HG02870 (cell line): Measurements from ENCODE around the gene CIB4.

Experiments
- ATAC-seq: cut with Tn5 transposase; IDR thresholded peaks from one replicate; pipeline ENCODE4 v1.9.1; 2021; ENCODE audit warnings: mild to moderate bottlenecking, moderate library complexity; ENCODE audit not compliant: unreplicated experiment

The CIB4 gene

DNA sequence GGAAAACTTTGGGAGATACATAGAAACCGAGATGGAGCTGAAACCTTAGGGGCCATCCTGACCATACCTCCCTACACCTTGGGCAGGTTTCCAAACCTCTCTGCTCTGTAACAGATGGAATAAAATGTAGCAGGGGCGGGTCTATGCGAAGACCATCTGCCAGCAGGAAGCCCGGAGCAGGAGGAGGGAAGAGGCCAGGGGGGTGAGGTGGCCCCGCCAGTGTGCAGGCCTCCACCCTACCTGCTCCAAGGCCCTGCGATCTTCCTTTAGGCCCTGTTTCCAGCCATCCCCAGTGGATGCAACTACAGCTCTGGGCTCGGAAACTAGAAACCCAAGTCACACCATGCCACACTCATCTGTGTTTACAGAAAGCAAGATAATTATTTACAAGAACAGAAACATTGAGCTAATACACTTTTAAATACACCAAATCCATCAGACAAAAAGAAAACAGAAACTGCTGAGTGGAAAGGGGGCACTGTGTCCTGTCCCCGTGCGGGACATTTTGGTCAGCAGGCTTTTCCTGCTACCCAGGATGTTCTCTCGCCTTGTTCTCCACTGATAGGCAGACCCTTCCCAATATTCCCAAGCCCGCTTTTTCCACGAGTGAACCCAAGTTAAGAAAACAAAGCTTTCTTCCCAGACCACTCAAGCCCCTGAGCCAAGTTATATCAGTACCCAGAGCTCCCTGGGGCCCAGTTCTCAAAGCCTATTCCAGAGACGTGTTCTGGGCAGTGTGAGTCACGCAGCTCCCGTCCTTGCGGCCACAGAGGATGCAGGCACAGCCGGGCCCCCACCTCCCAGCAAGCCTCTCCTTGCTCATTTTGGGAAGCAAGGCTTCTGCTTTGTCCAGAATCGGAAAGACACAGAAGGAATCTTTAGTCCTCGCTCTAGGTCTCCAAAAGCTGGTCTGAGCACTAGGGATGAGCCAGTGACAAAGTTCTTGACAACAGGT is 17.3 kb downstream of the CIB4 start:
- no peak for ATAC-seq

DNA sequence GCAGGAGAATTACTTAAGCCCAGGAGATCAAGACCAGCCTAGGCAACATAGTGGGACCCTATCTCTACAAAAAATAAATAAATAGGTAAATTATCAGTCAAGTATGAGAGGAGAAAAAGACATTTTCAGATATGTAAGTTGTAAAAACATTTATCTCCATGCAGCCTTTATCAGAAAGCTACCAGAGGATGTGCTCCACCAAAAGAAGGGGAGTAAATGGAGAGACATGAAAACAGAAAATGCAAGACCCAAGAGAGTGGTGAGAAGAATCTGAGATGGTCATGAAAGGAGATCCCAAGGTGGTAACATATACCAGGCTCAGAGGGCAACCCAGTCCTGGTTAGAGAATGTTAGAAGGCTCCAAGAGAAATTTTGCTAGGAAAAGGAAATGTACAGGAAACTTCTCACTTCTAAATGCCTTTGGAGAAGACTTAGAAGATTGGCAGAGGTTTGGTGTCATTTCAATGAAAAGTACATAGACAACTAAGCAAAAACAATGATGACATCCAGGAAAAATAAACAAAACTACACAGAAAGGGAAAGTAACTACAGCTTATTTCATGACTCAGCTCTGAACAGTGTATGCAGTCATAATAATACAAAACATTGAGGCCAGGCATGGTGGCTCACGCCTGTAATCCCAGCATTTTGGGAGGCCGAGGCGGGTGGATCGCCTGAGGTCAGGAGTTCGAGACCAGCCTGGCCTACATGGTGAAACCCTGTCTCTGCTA is 19.5 kb downstream of the CIB4 start:
- ATAC-seq = no peak

DNA sequence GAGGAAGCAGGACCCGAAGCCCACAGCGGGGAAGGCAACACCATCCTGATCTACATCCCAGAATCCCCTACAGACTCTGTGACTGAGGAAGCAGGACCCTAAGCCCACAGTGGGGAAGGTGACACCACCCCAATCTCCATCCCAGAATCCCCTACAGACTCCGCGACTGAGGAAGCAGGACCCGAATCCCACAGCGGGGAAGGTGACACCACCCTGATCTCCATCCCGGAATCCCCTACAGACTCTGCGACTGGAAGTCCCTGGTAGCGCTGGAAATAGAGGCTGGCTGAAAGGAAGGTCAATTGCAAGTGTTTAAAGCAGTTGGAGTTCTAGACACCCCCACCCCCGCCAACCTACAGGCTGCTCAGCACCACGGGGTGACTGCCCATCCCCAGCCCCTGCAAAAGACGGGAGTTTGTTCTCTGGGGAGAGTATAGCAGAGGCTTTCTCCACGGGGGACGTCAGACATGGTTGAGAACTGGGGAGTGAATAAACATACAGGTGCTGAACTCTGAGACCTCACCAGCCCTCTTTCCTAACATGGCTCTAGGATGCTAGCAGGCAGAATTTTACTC is 21.0 kb downstream of the CIB4 start:
- no peak for ATAC-seq

DNA sequence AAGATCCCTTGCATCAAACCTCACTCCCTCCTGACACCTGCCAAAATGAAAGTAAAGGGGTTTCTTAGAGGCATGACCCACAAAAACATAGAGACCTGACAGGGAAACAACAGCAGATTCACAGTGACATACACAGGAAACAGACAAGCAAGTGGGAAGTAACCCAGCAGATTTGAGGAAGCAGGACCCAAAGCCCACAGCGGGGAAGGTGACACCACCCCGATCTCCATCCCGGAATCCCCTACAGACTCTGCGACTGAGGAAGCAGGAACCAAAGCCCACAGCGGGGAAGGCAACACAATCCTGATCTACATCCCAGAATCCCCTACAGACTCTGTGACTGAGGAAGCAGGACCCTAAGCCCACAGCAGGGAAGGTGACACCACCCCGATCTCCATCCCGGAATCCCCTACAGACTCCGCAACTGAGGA is 21.6 kb downstream of the CIB4 start:
- no peak for ATAC-seq

DNA sequence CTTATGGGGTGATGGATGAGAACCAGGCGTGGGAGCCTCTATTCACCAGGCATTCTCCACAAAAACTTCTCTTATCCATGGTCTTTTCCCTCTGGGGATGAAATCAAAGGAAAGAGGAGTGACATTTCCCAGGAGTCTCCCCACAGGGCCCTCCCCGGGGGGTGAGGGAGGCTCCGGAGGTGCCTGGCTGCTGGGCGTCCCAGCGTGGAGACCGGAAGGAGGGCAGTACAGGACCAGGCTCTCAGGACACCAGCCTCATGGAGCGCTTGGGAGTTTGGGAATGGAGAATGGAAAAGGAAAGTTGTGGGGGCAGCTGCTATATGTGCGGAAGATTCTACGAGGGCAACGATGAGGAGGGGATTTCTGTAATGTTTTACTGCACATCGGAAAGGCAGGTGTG is 22.1 kb downstream of the CIB4 start:
- ATAC-seq = no peak

DNA sequence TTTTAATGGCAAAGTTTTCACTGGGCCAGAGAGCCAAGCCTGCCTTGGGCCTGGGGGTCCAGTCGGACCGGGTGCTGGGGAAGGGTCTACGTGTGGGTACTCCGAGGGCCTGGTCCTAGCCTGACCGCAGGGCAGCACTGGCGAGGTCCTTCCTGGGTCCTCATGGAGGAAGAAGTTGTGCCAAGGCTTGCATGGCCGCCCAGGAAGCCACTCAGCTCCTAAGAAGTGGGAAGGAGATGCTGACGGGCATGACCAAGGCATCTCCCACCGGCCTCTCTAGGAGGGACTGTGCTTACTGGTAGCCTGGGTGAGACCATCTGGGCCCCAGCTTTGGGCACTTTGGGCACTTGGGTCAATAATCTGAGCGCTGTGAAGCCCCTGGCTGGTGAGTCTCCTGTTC is 22.6 kb downstream of the CIB4 start:
- no peak for ATAC-seq

DNA sequence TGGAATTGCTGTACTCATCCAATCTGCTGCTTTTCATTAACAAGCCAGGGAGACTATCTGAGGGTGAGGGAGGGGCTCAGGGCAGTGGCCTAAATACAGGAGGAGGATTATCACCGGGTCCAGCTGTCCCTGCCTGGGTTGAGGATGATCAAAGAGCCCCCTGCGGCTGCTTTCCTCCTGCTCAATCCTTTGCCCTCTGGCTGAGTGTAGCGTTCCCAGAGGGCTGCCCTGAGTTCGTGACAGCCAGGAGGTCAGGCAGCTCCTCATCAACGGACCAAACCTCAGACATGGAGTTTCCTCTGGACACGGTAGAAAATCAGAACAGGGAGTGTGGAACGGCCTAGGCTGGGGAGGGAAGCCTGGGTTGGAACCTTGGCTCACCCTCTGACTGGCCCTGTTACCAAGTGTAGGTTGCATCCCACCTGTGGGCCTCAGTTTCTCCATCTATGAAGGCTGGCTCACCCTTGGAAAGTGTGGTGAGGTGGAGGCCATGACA is 23.5 kb downstream of the CIB4 start:
- ATAC-seq = no peak

DNA sequence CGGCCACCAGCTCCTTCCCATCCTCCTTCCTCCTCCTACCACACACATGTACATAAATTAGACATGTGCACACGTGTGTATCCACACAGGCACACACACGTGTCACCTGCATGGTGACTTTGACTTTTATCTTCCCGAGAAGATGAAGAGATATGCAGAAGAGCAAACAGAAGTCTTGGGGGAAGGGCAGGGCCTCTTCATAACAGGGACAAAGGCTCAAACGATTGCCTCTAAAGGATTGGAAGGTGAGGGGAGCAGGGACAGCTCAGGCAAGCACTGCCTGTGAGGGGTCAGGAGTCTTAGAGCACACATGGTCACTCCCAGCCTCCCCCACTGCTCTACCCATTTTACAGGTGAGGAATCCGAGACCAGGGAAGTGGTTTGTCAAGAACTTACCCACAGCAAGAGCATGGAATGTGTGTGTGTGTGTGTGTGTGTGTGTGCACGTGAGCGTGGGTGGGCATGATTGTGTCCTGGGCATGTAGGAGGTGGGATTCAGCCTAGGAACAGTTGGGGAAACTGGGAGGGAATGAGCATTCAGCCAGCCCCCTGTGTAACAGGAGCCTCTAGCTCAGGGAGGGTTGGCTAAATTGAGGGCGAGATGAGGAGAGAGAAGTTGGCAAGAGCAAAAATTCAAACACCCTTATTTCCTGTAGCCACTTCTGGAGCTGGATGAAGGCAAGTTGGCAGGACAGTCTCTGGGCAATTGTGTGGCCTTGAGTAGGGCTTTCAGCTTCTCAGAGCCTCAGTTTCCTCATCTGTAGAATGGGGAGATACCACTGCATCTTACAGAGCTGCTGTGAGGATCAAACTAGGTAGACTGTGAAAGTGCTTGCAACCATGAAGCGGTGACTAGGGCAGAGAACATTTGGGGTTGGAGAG is 24.2 kb downstream of the CIB4 start:
- ATAC-seq = no peak

DNA sequence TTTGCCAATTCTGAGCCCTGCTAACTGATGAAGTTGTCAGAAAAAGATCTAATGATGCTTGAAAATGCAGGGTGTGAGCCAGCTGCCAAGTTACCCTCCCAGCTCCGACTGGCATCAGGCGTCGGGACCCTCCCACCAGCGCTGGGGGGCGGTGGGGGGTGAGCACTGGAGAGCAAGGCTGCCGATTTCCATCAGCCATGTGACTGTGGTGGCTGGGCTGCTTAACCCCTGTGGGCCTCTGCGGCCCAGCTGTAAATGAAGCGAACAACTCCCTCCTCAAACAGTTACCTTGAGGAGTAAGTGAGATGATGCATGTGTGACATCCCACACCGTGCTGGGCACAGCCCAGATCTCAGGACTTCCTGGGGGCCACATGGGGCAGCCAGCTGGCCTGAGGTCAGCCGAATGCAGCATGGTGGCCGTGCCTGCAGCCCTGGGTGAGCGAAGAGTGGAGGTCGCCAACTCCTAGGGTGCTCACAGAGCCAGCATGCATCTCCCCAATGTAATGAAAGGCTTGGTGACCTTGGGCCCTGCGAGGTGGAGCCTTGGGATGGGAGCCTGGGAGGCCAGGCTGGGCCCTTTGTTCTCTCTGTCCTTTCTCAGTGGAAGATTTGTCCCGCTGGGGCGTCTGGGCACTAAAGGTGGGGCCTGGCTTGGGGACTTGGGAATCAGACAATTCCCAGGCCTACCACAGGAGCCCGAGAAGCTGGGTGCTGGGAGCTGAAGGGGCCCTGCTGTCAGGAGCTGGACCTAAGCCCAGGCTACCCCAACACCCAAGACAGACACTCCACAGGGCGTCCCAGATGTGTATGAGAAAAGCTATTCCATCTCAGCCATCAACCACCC is 25.1 kb downstream of the CIB4 start:
- ATAC-seq = no peak

DNA sequence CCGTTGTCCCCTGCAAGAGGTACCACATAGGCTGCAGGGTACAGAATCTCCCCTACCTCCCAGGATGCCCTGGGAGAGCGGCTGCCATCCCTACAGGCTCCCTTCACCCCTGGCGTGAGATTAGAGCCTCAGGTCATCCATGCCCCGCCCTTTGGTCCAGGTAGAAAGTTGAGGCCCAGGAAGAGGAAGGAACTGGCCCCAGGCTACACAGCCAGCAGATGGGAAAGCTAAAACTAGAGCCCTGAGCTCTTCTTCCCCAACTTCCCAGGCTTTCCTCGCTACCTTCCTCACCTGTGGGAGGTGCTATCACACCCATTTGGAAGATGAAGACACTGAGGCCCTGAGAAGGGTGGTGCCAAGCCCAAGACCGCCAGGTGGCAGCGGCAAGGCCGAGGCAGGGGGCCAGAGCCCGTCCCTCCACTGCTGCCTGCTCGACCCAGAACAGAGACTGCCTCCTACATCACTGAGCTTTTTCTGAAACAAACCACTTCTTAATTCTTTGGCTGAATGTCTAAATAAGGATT is 25.8 kb downstream of the CIB4 start:
- ATAC-seq = no peak

DNA sequence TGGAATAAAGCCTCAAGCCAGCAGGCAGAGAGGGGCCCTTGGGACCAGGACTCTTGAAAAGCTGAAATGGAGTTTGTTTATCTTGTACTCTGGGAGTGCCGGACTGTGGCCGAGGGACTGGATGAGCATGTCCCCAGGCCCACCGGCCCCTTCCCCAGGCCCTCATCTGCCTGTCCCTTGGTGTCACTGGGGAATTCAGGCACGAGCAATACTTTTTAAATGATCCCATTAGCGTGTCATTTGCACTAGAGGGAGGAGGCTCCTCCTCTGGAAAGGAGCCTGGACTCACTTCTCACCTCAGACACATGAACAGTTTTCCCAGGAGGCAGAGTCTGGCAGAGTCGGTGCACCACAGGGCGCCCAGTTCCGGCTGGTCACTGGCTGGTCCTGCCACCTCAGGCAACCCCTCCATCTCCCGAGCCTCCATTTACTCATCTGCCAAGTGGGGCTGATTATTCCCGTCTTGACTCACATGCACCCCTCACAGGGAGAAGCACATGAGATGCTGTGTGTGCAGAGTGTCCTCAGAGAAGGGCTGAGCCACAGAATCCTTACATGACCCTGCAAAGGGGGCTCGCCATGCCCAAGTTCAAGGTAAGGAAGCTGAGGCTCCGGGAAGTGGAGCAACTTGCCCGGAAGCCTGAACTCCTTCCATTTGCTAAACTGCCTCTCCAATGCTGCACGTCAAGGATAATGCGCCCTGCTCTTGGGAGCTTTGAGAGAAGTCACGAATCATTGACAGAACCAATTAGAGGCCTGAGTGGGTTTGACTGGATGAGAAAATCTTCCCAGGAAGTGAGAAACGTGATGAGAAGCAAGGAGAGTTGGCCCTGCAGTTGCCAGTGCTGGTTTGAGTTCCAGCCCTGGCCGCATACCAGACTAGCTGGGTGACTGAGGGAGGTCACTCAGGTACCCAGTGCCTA is 26.7 kb downstream of the CIB4 start:
- ATAC-seq = no peak

DNA sequence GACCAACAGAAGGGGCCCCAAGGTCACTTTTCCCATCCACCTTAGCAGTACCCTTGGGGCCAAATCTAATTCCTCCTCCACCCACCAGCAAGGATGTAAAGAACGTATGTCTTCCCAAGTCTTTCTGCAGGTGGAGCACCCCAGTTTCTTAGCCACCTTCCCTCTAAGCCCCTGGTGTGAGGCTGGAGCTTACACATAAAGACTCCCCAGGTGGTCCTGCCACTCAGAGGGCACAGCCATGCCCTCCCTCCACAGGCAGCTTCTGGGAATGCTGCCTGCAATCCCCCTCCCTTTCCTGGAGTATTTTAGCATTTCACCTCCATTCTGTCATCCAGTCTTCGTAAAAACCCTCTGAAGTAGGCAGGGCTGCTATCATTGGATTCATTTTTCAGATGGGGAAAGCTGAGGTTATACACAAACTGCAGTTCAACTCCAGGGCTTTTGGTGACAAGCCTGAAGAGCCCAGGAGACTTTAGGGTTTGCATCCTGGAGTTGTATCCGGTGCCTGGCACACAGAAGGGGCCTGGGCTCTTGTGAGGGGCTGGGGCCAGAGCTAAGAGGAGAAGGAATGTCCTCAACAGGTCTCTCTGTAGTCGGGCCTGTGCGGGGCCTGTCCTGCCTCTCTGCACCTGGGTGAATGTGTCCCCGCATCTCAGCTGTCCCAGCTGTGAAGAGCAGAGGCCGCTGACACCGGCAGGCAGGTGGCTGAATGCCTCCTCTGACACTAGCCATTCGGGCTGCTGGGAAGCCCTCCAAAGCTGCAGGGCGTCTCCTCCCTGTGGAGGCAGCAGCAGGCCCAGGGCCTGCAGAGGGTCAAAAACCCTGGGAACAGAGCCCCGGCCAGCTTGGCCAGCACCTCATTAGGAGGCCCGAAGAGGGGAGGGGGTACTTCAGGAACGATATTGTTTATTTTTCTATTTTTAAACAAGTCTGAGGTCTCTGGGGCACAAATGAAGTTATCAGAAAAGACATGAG is 27.6 kb downstream of the CIB4 start:
- ATAC-seq = no peak

DNA sequence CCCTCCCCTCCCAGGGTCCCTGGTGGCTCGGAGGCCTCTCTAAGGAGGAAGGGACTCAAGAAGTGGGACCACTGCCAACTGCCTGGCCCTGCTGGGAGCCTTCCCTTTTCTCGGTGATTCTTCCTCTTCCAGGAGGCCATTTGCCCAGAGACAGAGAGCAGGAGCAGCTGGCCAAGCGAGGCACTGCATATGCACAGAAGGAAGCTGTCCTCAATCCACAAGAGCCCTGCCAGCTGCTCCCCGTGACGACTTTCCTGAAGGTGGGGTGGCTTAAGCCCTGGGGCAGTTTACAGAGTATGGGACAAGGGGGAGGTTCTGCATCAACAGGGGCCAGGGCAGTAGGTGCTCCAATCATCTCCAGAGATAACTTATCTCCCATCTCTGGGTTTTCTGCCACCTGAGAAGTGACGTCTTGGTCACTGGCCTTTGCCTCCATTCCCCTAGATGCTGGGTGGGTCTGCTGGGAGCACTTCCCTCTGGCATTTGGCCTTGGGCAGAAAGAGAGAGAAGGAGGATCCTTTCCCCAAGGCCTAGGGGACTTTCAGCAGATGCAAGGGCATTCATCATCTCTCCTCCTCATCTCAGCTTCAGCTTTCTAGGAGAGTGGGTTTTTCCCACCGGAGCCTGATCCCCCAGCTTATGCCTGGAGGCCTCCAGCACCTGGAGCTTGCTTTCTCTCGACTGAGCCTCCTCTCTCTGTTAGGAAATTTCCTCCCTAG is 28.5 kb downstream of the CIB4 start:
- ATAC-seq = no peak

DNA sequence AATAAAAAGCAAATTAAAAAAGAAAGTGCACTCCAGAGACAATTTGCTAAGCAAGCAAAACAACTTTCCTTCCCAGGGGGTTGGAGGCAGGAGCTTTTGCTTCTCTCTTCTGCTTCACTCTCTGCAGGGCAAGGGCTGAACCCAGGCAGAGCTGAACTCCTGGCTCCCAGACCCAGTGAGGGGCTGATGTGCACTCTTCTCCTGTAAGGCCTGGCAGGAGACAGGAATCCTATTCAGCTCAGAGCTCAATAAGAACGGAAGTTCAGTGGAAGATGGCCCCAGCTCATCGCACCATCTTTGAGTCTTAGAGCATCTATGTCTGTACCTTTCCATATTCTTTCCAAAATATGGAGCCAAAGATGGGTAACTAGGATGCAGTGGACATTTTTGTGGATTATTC is 29.1 kb downstream of the CIB4 start:
- ATAC-seq = no peak

DNA sequence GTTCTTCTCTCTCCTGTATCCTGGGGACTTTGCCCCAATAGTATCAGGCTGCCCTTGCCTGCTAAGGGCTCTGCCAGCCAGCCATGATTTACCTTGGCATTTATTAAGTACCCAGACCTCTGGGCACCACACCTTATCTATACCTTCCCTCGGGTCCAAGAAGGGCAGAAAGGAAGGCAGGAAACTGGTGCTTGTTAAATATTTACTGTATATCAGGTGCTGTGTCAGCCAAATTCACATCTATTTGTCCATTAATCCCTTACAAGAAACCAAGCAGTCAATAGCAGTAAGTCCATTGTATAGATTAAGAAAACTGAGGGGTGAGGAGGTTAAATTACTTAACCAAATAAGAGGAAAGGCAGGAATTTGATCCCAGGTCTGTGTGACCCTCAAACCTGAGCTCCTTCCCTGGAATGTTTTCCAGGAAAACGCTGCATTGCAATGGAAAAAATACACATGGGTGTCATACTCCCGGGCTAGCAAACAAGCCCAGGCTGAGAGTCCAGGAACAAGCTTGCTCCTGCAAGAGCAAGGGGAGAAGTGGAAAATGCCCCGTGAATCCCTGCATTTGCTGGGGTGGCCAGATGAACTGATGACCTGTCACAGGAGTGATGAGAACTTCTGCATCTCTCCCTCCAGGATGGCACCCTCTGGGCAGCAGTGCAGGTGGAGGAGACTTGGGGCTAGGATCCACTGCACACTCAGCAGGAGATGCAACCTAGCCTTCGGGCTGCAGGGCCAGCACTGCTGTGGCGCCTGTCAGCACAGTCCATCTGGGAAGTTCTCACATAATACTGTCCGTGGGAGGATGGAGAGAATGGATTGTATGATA is 30.4 kb downstream of the CIB4 start:
- ATAC-seq = no peak

DNA sequence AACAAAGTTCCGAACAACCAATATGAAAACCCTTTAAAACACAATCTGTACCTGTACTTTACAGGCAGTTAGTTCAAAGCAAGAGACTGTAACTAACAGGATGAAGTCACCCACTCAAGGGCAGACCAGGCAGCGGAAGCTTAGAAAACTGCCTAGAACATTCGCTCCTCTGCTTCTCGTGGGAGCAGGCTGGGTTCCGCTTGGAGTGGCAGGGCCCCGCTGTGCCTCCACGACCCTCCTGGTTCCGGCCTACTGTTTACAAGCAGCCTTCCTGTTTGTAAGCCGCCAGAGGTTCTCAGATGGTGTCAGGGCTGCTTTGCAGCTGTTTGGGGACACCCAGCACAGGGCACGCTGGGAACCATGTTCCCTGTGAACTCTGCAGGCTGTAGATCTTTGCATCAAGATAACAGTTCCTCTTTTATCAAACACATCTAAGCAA is 31.3 kb downstream of the CIB4 start:
- no peak for ATAC-seq
